ENCODE measurements around the gene TMEM40.
"Not testable (repeated sequence)": the region's sequence is repeated elsewhere in the genome, so short reads cannot be mapped to it uniquely, and the experiment has no call there.

TMEM40 gene

GRCh38 chr3:12791430-12791829 lies 32.4 kb upstream of the TMEM40 start:
- Mint-ChIP-seq H3K27me3 (peaks cover 32% of the 10 kb centered on the region), H3K27ac (no peak overlapping the region)

DNA sequence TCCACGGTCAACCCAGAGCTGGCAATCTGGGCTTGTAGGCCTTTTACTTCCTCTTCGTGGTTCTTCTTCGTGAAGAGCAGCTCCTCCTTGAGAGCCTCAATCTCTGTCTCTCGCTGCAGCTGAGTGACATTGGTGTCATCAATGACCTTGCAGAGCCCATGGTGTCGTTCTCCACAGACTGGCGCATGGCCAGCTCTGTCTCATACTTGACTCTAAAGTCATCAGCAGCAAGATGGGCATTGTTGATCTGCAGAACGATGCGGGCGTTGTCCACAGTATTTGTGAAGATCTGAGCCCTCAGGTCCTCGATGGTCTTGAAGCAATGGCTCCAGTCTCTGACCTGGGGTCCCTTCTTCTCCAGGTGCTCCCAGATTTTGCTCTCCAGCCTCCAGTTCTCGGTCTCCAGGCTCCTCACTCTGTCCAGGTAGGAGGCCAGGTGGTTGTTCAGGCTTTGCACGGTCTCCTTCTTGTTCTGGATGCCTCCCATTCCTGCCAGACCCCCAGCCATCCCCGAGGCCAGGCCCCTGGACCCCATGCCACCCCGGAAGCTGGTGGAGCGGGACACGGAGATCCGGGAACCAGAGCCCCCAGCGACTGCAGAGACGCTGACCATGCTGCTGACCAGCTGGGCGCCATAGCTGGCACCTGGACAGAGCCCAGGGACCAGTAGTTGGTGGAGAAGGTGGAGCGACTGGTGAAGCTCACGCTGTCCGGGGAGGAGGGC lies 29.1 kb upstream of the TMEM40 start:
- intact Hi-C loops (cut with micrococcal nuclease), result loop anchor here (5.0 kb wide), 1 partner anchor 104 kb away; no protein-coding TSS in a partner anchor

More at GRCh38 chr3:12791430-12791829, 32.4 kb upstream of the TMEM40 start:
- Mint-ChIP-seq H3K36me3 (ENCODE audit: low read depth) (no peaks in the 10 kb centered on the region), H3K4me3 (no peak overlapping the region), H3K9me3 (no peaks in the 10 kb centered on the region), H3K4me1 (ENCODE audit: low read depth) (peaks cover 5% of the 10 kb centered on the region)
- intact Hi-C loops (cut with micrococcal nuclease), result no loop called here

GRCh38 chr3:12787346-12787745 lies 28.3 kb upstream of the TMEM40 start:
- H3K4me3 Mint-ChIP-seq; H3K27ac Mint-ChIP-seq; H3K4me1 Mint-ChIP-seq (ENCODE audit: low read depth); H3K9me3 Mint-ChIP-seq; H3K36me3 Mint-ChIP-seq (ENCODE audit: low read depth): not testable (repeated sequence)
- intact Hi-C loops (cut with micrococcal nuclease), result loop anchor here (5.0 kb wide), 1 partner anchor 105 kb away; no protein-coding TSS in a partner anchor
- H3K27me3 Mint-ChIP-seq, result peaks cover 24% of the 10 kb centered on the region

More for the DNA sequence above, 29.1 kb upstream of the TMEM40 start:
- H3K27ac Mint-ChIP-seq; H3K4me3 Mint-ChIP-seq; H3K4me1 Mint-ChIP-seq (ENCODE audit: low read depth); H3K9me3 Mint-ChIP-seq; H3K36me3 Mint-ChIP-seq (ENCODE audit: low read depth): not testable (repeated sequence)
- H3K27me3 Mint-ChIP-seq, result peaks cover 24% of the 10 kb centered on the region

GRCh38 chr3:12785096-12785495 lies 26.0 kb upstream of the TMEM40 start:
- Mint-ChIP-seq H3K36me3 (ENCODE audit: low read depth) (no peaks in the 10 kb centered on the region), H3K9me3 (no peaks in the 10 kb centered on the region), H3K4me1 (ENCODE audit: low read depth) (no peaks in the 10 kb centered on the region), H3K27ac (no peak overlapping the region), H3K4me3 (no peak overlapping the region), H3K27me3 (peaks cover 29% of the 10 kb centered on the region)
- intact Hi-C loops (cut with micrococcal nuclease), result loop anchor here (5.0 kb wide), 1 partner anchor 107 kb away; no protein-coding TSS in a partner anchor

DNA sequence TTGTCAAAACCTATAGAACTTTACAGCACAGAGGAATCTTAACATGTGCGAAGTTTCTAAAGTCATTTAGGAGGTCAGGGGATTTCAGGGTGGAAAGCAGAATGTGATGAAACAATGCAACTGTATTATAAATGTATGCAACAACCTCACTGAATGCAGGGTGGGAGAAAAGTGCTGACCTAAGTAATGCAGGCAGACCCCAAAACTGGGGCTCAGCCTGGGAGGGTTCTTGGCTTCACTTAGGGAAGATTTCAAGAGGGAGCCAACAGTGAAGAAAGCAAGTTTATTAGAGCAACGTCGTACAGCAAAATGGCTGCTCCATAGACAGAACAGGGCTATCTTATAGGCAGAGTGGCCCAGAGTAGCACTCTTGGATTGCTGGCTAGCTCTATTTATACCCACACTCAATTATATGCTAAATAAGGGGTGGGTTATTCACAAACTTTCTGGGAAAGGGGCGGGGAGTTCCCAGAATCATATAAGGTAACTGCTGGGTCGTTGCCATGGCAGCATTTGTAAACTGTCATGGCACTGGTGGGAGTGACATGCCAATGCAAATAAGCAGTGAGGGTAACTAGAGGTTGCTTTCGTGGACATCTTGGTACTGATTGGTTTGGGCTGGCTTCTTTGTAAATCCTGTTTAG lies 23.2 kb upstream of the TMEM40 start:
- Mint-ChIP-seq H3K4me3 (no peak overlapping the region), H3K9me3 (no peaks in the 10 kb centered on the region), H3K36me3 (ENCODE audit: low read depth) (no peaks in the 10 kb centered on the region), H3K27ac (no peak overlapping the region), H3K27me3 (peaks cover 19% of the 10 kb centered on the region), H3K4me1 (ENCODE audit: low read depth) (no peaks in the 10 kb centered on the region)
- intact Hi-C loops (cut with micrococcal nuclease), result no loop called here

GRCh38 chr3:12780751-12781150 lies 21.7 kb upstream of the TMEM40 start:
- Mint-ChIP-seq H3K27me3 (peaks cover 13% of the 10 kb centered on the region), H3K27ac (no peak overlapping the region), H3K36me3 (ENCODE audit: low read depth) (no peaks in the 10 kb centered on the region), H3K9me3 (no peaks in the 10 kb centered on the region), H3K4me1 (ENCODE audit: low read depth) (no peaks in the 10 kb centered on the region), H3K4me3 (no peak overlapping the region)
- intact Hi-C loops (cut with micrococcal nuclease), result no loop called here

DNA sequence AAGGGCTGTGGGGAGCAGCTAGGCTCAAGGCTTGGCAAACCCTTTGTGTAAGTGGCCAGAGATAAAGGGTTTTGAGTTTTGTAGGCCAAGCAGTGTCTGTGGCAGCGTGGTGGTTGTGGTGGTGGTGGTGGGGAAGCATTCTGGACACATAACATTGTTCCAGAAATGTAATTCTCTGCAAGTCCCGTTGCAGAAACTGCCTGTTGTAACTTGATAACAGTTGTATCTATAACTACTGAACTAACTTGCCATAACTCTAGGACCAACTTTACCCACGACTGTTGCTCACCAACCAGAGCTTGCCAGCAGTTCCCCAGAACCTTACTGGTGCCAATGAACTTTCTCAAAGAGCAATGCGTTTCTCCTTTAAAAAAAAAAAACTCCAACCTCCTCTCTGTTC lies 18.1 kb upstream of the TMEM40 start:
- Mint-ChIP-seq H3K4me3 (no peak overlapping the region), H3K27me3 (peaks cover 10% of the 10 kb centered on the region), H3K4me1 (ENCODE audit: low read depth) (peaks cover 7% of the 10 kb centered on the region), H3K36me3 (ENCODE audit: low read depth) (no peaks in the 10 kb centered on the region), H3K9me3 (no peaks in the 10 kb centered on the region), H3K27ac (no peak overlapping the region)
- intact Hi-C loops (cut with micrococcal nuclease), result no loop called here

DNA sequence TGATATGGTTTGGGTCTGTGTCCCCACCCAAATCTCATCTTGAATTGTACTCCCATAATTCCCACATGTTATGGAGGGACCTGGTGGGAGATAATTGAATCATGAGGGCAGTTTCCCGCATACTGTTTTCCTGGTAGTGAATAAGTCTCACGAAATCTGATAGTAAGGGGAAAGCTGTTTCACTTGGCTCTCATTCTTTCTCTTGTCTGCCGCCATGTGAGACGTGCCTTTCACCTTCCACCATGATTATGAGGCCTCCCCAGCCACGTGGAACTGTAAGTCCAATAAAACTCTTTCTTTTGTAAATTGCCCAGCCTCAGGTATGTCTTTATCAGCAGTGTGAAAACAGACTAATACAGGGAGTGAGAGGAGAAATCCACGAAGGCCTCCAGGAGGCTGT lies 16.9 kb upstream of the TMEM40 start:
- H3K9me3 Mint-ChIP-seq; H3K4me1 Mint-ChIP-seq (ENCODE audit: low read depth); intact Hi-C loops (cut with micrococcal nuclease); H3K27me3 Mint-ChIP-seq; H3K4me3 Mint-ChIP-seq; H3K27ac Mint-ChIP-seq; H3K36me3 Mint-ChIP-seq (ENCODE audit: low read depth): not testable (repeated sequence)

DNA sequence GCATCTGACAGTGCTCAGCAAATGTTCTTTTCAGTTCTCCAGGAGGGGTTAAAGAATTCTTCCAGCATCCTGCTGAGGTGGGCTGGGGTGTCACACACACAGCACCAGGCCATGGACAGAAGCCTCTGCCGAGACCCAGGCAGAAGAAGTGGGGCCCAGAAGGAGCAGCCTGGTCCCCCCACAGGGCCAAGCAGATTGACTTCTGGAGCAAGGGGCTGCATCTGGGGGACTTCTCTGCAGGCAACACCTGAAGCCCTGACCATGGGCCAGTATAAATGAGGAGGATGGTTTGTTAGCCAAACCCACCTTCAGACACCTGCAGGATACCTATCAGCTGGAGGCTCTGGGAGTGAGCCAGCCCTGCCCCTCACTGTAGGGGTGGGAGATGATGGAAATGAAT lies 16.2 kb upstream of the TMEM40 start:
- no peaks in the 10 kb centered on the region for H3K9me3 Mint-ChIP-seq
- H3K27ac Mint-ChIP-seq, result no peak overlapping the region
- intact Hi-C loops (cut with micrococcal nuclease), result no loop called here
- H3K36me3 Mint-ChIP-seq (ENCODE audit: low read depth), result no peaks in the 10 kb centered on the region
- peaks cover 7% of the 10 kb centered on the region for H3K27me3 Mint-ChIP-seq
- peaks cover 7% of the 10 kb centered on the region for H3K4me1 Mint-ChIP-seq (ENCODE audit: low read depth)
- no peak overlapping the region for H3K4me3 Mint-ChIP-seq

DNA sequence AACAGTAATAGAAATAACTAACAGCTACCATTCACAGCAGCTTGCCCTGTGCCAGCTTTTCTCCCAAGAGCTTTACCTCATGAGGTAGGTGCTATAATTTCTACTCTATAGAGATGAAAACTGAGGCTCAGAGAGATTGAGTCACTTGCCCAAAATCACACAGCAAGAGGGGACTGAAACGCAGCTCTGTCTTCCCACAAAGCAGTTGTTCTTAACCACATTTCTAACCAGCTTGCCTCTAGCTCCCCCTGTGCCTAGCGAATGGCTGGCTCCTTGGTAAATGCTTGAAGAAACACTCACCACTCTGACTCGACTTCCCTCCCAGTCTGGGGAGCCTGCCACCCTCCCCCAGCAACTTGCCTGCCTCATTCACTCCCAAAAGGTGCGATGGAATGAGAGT lies 15.6 kb upstream of the TMEM40 start:
- Mint-ChIP-seq H3K4me1 (ENCODE audit: low read depth) (peaks cover 7% of the 10 kb centered on the region), H3K4me3 (no peak overlapping the region), H3K9me3 (no peaks in the 10 kb centered on the region), H3K27me3 (peaks cover 7% of the 10 kb centered on the region), H3K27ac (no peak overlapping the region), H3K36me3 (ENCODE audit: low read depth) (no peaks in the 10 kb centered on the region)
- intact Hi-C loops (cut with micrococcal nuclease), result no loop called here

- Mint-ChIP-seq H3K4me1 (ENCODE audit: low read depth) (peaks cover 7% of the 10 kb centered on the region), H3K27me3 (peaks cover 7% of the 10 kb centered on the region), H3K27ac (no peak overlapping the region), H3K9me3 (no peaks in the 10 kb centered on the region), H3K4me3 (no peak overlapping the region), H3K36me3 (ENCODE audit: low read depth) (no peaks in the 10 kb centered on the region)
- intact Hi-C loops (cut with micrococcal nuclease), result no loop called here
These were observed 14.6 kb upstream of the TMEM40 start for GRCh38 chr3:12773710-12774086.

- Mint-ChIP-seq H3K27ac (no peak overlapping the region), H3K4me1 (ENCODE audit: low read depth) (peaks cover 7% of the 10 kb centered on the region), H3K9me3 (no peaks in the 10 kb centered on the region), H3K36me3 (ENCODE audit: low read depth) (no peaks in the 10 kb centered on the region), H3K27me3 (peaks cover 7% of the 10 kb centered on the region), H3K4me3 (no peak overlapping the region)
- intact Hi-C loops (cut with micrococcal nuclease), result no loop called here
These were observed 14.1 kb upstream of the TMEM40 start for GRCh38 chr3:12773030-12773709.

DNA sequence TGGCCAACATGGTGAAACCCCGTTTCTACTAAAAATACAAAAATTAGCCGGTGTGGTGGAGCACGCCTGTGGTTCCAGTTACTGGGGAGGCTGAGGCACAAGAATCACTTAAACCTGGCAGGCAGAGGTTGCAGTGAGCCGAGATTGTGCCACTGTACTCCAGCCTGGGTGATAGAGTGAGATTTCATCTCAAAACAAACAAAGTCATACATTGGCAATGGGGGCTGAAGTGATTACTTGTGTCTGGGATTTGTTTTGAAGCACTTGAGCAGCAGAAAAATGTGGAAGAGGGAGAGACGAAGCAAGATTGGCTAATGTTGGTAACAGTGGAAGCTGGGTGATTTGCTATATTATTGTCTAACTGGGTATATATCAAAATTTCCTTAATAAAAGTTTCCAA lies 13.4 kb upstream of the TMEM40 start:
- Mint-ChIP-seq H3K9me3 (no peaks in the 10 kb centered on the region), H3K27me3 (peaks cover 8% of the 10 kb centered on the region), H3K36me3 (ENCODE audit: low read depth) (no peaks in the 10 kb centered on the region), H3K27ac (no peak overlapping the region), H3K4me1 (ENCODE audit: low read depth) (peaks cover 7% of the 10 kb centered on the region), H3K4me3 (no peak overlapping the region)
- intact Hi-C loops (cut with micrococcal nuclease), result no loop called here

DNA sequence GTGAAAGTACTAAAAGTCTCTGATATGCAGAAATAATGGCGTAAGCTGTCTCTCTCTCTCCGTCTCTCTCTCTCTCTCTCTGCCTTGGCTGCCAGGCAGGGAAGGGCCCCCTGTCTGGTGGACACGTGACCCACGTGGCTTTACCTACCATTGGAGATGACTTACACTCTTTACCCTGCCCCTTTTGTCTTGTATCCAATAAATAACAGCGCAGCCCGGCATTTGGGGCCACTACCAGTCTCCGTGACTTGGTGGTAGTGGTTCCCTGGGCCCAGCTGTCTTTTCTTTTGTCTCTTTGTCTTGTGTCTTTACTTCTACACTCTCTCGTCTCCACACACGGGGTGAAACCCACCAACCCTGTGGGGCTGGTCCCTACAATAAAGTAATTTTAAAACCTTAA lies 12.2 kb upstream of the TMEM40 start:
- peaks cover 8% of the 10 kb centered on the region for H3K27me3 Mint-ChIP-seq
- peaks cover 7% of the 10 kb centered on the region for H3K4me1 Mint-ChIP-seq (ENCODE audit: low read depth)

More for the DNA sequence above, 12.2 kb upstream of the TMEM40 start:
- Mint-ChIP-seq H3K9me3 (no peaks in the 10 kb centered on the region), H3K36me3 (ENCODE audit: low read depth) (no peaks in the 10 kb centered on the region), H3K27ac (no peak overlapping the region), H3K4me3 (no peak overlapping the region)
- intact Hi-C loops (cut with micrococcal nuclease), result no loop called here
